T47D (cell line): ENCODE data around the gene MORF4L1.
A peak's percentile ranks its signal among the peaks of the same experiment; 100 is the strongest.

Source experiments
- DNase-seq, 2 experiments: peaks; one replicate each; pipeline versions ENCODE4 v3.0.0 to v3.0.0-alpha.2; 2011 to 2012; ENCODE audit warnings: low read depth in 1 of 2, low spot score in 1 of 2
- JUND ChIP-seq: IDR thresholded peaks from 2 replicates; pipeline ENCODE4 v1.6.1; 2012; ENCODE audit warnings: low read depth
- in situ Hi-C: cut with HindIII; loops from 2 replicates; pipeline ENCODE4 v1.10.0; 2016; ENCODE audit warnings: low sequenced_read_pairs, low pct_unique_long_range_greater_than_20kb

MORF4L1 gene

GRCh38 chr15:78928616-78929093, 56.0 kb downstream of the MORF4L1 start:
- DNase-seq: no peak
- TF ChIP-seq JUND: no peak
- in situ Hi-C loops: no loop called here

- DNase-seq: peak; percentile 85 to 97
- peak; percentile 17; the same call in 1 of the 2 replicates for TF ChIP-seq JUND
- in situ Hi-C loops: no loop called here
These were observed 57.0 kb downstream of the MORF4L1 start for GRCh38 chr15:78929536-78930264.

DNA sequence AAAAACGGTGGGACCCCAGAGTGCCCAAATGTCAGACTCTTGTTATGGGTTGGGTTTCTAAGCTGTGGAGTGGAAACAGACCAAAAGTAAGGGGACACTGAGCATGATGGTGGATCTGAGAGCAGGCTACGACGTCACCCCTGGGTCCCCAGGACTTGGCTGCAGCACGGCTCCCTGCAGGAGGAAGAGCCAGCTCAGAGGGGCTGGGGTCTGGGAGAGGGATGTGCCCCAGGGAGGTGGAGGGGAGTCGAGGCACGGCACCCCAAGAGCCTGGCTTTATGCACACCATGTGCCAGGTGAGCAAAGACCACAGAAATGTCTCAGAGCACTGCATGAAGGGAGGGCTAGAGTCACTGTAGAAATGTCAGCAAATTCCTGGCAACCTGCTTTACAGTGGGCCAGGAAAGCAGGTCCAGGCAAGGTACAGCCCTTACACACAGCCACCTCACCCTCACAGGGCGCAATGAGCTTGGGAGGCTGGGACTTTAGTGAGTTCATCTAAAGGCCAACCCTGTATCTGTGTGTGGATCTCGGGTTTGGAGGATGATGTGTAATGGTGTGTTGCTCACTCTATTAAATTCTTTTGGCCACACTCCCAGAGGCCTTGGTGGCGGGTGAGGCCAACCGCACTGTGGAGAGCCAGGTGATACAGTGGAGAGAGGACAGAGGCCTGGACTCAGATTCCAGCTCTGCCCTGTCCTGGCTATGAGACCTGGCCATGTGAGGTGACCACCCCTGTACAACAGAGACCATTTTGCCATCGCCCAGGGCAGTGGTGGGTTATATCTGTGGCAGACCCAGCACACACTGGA, 58.1 kb downstream of the MORF4L1 start:
- TF ChIP-seq JUND: peak; percentile 62; the same call in 1 of the 2 replicates
- peak; percentile 56 to 97 for DNase-seq
- in situ Hi-C loops: no loop called here

- in situ Hi-C loops: no loop called here
These were observed 59.0 kb downstream of the MORF4L1 start for GRCh38 chr15:78931439-78932257.

DNA sequence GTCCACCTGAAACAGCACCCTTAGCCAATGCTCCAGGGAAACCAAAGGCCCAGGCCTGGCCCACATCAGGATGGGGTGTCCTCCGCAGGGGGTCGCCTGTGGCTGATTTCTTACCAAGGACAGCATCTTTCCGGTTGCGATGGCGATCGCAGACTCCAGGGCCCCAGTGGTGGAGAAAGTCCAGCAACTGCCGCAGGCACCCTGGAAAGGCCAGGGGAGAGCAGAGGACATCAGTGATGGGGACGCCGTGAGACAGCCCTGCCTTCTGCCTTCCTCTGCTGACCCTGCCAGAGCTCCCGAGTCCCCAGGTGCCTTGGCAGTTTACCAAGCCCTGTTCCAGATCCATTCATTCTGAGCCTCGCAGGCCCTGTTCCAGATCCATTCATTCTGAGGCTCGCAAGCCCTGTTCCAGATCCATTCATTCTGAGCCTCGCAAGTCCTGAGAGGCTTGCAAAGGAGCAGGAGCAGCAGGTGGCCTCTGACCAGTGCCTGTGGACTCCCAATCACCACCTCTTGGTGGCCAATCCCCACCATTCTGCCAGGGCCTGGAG, 59.6 kb downstream of the MORF4L1 start:
- in situ Hi-C loops: no loop called here
- DNase-seq: no peak
- no peak for TF ChIP-seq JUND

More at GRCh38 chr15:78931439-78932257, 59.0 kb downstream of the MORF4L1 start:
- DNase-seq: peak in 1 of 2 experiments; percentile 60
- TF ChIP-seq JUND: no peak

DNA sequence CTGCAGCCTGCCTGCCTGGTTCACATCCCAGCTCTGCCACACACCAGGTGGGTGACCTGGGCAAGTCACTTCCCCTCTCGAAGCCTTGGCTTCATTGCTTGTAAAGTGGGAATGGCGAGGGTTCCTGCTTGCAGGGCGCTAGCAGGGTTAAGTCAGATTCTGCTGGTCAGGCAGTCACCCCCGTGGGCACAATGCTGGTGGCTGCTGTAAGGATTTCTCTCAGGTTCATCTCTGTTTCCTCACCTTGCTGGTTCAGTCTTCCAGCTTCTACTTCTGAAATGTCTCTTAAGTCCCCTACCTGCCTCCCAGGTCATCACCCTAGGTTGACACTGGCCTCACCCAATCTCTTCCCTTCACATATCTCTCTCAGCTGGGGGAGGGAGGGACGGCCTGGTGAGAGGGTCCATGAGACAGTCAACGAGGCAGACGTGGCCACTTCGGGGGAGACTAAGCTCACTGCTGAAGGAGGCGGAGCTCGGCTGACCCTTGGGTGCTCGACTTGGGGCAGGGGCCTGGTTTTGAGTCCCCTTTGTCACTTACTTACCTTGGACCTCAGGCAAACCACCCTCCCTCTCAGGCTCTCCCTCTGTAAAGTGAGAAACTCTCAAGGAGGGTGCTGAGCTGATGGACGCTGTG, 60.6 kb downstream of the MORF4L1 start:
- DNase-seq: no peak
- in situ Hi-C loops: no loop called here
- no peak for TF ChIP-seq JUND

- in situ Hi-C loops: no loop called here
- peak; percentile 67 to 70 for DNase-seq
These were observed 61.3 kb downstream of the MORF4L1 start for GRCh38 chr15:78933823-78934654.

DNA sequence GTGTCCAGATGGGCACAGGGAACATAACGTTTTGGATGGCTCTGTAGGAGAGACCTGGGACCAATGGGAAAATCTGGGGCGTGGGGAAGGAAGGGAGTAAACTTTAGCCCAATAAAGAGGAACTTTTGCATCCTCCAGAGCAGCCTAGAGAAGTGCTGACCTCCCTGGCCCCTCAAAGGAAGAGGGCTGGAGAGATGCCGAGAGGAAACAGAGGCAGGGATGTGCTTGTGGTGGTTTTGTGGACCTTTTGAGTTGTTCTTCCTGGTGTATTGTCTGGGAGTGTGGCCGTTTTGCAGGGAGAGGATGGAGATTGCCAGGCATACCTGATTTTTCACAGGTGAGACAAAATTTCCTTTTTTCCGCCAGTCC, 61.9 kb downstream of the MORF4L1 start:
- DNase-seq: no peak
- no peak for TF ChIP-seq JUND
- in situ Hi-C loops: no loop called here

More at GRCh38 chr15:78933823-78934654, 61.3 kb downstream of the MORF4L1 start:
- TF ChIP-seq JUND: no peak

- in situ Hi-C loops: no loop called here
- TF ChIP-seq JUND: no peak
- no peak for DNase-seq
These were observed 64.5 kb downstream of the MORF4L1 start for GRCh38 chr15:78937132-78937739.

DNA sequence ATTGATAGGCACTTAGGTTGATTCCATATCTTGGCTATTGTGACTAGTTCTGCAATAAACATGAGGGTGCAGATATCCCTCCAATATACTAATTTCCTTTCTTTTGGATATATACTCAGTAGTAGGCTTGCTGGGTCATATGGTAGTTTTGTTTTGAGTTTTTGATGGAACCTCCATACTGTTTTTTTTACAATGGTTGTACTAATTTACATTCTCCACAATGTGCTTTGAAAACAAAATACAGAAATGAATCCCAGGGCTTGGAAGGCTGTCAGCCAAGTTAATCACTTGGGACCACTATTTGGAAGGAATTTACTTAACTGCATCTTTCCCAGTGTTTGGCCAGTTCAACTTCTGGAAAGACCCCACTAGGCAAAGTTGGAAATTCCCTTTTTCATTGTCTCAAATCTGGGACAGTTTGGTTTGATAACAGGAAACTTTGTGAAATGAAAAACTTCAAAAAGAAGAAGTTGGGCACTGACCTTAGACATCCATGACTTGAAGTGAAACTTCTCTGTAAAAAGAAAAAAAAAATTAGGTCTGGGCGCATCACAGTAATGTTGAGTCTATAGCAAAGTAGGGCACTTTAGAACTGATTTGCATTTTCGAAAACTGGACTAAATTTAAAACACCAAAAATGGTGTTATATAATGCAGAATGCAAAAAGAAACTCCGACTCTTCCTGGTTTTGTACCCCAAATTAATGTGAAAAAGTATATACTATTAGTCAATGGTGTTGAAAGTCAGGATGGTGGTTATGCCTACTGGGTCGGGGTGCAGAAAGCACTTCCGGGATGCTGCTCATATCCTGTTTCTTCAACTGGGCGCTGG, 66.2 kb downstream of the MORF4L1 start:
- TF ChIP-seq JUND: no peak
- in situ Hi-C loops: no loop called here
- no peak for DNase-seq
